NCI-H1417 (cell line): ENCODE measurements around the gene DHRS1.

Experiments used
- DNase-seq, 3 experiments: peaks; one replicate each; lab custom pipeline; 2025; lab: John Stamatoyannopoulos, UW

Gene DHRS1

DNA sequence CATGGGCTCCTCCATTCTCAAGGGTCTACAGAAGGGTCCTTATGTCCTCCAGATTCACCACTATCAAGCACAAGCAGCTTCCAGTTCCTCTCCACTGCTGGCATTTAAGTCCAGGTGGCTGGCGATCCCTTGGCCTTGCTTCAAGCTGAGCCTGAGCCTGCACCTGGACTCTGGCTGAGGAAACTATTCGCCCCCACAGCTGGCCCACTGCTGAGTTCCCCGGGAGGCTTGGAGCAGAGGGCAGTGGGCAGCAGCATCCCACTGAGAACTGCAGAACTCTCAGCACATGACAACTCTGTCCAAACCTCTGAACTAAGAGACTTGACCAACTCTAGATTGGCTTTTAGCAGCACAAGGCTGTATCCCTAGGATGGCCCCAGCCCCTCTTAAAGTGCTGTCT is 16.8 kb downstream of the DHRS1 start:
- DNase-seq = no peak

DNA sequence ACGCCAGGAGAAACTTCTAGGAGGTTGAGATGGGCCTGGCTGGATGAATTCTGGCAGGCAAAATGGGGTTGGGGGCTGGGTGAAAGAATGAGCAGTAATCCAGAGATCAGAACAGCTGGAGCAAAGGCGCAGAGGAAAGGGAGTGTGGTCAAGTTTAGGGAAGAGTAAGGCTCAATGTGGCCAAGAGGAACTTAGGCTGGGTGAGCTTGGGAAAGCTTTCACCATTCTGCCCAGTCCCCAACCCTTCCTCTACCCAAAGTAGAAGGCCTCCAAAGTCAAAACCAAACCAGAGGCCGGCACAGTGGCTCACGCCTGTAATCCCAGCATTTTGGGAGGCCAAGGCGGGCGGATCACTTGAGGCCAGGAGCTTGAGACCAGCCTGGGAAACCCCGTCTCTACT is 17.9 kb downstream of the DHRS1 start:
- no peak for DNase-seq

DNA sequence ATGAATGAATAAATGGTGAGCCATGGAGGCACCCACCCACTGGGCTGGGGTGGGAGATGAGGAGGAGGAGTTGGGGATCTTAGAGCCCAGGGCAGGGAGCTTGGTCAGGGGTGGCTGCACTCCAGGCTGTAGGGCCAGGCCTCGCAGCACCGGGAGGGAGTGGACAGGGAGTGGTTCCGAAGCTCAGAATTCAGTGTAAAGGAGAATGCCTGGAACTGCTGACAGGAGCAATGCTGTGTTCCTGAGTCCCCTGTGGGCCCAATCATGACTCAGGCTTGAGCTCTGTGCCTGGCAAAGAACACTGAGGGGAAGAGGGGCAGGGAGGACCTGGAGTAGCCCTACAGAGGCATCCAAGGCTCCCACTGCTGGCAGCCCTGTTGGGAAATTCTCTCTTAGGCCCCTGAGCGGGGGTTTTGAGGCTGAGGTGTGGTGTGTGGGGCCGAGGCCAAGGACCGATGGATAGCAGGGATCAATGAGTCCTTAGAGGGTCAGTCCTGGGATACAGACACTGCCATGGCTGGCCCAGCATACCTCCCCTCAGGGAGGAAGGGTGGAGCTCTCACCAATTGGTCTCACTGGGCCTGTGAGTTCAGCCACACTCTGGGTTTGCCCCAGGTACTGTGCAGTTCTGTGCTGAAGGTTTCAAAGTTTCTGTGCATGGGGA is 18.7 kb downstream of the DHRS1 start:
- DNase-seq = no peak

DNA sequence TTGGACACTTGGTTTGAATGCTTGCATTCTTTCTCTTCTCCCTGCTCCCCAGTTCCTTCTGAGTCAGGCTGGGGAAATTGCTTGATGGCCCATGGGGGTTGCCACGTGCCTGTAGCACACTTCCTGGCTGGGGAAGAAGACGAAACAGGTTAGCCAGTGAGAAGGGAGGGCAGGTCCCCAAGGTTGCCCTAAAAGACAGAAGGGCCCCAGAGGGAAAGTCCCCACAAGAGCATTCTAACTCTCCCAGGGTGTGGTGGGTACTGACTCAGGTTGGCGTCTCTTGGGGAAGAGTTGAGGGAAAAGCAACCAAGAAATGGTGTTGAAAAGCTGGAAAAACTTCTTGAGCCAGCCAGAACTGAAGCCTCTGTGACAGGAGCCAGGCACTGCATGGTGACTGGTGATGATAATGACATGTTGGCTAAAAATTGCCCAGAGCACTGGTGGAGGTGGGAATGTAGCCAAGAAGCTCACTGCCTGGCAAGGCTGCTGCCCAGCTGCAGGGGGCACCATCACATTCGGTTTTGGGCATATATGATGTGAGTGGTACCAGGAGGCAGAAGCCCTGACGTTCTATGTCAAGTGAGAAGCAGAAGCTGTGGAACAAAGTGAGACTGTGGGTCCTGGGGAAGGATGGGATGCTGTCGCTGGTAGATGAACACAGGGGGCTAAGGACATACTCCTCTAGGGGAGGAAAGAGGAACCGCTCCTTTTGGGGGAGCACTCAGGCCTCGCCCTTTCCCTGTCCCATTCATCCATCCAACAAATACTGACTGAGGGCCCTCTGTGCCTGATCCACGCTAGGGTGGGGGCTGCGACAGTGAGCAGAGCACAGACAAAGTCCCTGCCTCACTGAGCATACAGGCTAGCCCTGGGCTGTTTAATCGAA is 20.0 kb downstream of the DHRS1 start:
- peak in 1 of 3 experiments; percentile 21 for DNase-seq

DNA sequence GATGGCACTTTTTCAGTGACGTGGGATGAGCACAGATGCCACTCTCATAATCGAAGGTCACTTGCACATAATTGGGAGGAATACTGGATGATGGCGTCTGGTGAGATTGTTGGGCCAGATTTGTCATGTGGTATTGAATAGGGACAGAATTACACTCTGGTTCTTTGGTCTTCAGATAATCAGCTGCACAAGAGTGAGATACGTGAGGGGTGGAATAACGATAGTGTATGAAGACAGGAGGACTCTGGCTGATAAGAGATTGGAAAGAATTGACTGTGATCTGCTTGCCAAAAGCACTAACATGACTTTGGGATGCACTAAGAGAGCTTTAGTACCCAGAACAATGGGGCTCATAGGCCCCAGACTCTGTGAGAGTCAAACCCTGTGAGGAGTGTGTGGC is 21.2 kb downstream of the DHRS1 start:
- DNase-seq = no peak

DNA sequence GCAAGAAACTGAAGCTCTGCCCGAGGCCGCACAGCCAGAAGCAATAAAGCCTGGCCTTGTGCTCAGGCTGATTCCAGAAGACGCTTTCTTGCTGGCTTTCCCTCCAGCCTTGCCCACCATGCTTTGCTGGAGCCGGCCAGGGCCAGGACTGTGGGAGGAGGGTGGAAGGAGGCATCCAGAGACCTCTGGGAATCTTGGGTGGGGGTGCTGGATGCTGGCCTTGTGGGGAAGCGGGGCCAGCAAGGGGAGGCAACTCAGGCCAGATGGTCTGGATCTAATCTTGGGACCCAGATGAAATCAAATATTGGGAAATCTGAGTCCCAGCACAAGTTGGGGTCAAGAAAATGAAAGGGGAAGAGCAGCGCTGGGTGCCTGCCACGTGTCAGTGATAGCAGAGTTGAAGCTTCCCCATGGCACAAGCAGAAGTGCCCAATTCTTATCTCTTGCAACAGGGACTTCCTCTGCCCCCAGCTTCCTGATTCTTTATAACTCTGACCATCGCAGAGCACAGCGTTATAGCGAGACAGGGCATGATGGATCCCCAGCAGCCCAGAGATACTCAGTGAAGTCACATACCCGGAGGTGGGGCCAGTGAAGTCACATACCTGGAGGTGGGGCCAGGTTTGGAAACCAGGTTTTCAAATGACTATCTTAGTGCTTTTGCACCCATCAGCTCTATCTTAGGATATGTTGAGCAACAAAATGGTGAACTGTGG is 21.8 kb downstream of the DHRS1 start:
- DNase-seq = no peak

DNA sequence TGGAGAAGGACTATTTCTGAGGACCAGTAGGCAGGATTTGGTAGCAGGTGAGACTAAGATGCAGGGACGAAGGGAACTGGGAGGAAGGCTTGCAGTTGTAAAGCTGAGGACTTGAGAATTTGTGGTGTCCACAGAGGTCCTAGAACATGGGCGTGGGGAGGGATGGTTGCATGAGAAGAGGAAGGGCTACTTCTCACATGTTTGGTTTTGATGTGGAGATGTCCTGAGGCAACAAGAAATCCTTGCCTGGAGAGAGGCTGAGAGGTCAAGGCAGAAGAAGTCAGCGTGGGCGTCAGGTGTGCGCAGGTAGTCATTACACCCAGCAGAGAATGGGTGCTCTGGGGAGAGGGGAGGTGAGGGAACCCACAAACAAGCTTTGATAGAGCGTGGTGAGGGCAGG is 22.5 kb downstream of the DHRS1 start:
- DNase-seq = no peak

DNA sequence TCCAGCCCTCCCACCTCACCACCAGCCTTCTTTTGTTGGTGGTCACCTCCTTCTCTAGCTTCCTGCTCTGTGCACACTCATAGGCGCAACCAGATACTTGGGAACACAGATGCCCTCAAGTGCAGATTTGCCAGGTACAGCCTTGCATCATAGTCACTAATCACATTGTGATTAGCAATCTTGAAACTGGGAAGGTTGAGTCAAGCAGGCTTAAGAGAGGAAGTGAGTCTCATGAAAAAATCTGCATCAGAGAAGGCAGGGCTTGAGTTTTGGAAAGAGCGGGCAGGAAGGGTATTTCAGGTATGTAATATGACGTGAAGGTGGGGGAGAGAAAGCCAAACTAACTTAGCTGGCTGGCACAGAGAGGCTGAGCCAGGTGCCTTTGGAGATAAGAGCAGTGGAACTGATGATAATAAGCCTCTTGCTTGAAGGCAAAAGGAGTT is 25.5 kb downstream of the DHRS1 start:
- no peak for DNase-seq

DNA sequence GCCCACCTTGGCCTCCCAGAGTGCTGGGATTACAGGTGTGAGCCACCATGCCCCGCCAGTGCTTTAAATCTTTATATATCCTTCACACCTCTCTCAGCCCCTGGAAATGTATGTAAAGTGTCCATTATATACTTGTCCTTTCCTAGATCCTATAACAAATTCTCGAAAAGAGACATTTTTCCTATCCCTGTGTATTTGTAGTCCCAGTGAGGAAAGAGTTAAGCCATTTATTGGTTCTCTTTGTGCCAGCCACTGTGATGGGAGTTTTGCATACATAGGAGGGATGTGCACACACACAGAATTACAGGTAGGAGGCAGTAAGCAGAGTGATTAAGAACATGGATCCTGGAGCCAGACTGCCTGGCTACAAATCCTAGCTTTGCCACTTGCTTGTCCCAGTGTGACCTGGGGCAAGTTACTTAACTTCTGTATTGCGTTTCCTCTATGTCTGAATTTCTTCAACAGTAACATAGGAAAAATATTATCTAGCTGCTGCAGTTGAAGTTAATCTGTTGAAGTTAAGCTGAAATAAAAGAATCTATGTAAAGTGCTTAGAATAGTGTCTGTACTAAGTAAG is 26.1 kb downstream of the DHRS1 start:
- no peak for DNase-seq

DNA sequence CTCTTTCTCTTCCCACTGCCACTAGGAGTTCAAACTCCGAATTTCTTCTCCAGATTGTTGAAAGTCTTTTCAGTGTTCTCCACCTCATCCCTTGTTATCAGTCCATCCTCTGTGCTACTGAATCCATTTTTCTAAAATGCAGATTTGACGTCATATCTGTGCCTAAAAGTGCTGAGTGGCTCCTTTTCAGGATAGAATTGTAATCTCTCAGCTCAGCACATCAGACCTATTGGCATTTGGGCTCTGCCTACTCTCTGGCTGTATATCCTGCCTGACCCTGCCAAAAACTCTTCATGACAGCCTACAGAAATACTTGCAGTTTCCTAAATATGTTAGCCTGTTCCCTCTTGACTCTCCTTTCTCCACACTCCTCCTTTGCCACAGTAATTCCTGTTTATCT is 27.1 kb downstream of the DHRS1 start:
- DNase-seq = no peak

DNA sequence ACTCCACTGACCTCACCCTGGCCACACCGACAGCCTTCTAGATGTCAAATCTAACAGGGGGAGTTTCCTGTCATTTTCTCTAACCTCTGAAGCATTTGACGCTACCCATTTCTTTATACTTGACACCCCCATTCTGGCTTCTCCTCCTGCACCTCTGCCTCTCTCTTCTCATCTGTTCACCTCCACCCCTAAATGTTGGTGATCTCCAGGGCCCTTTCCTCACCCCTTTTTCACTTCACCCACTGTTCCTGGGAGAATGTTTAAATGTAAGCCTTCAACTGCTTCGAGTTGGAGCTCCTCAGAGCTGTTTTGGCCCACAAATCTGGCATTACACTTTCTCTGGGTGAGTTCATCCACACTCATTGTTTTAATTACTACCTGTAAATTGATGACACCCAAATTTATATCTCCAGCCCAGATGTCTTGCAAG is 27.7 kb downstream of the DHRS1 start:
- DNase-seq = no peak

DNA sequence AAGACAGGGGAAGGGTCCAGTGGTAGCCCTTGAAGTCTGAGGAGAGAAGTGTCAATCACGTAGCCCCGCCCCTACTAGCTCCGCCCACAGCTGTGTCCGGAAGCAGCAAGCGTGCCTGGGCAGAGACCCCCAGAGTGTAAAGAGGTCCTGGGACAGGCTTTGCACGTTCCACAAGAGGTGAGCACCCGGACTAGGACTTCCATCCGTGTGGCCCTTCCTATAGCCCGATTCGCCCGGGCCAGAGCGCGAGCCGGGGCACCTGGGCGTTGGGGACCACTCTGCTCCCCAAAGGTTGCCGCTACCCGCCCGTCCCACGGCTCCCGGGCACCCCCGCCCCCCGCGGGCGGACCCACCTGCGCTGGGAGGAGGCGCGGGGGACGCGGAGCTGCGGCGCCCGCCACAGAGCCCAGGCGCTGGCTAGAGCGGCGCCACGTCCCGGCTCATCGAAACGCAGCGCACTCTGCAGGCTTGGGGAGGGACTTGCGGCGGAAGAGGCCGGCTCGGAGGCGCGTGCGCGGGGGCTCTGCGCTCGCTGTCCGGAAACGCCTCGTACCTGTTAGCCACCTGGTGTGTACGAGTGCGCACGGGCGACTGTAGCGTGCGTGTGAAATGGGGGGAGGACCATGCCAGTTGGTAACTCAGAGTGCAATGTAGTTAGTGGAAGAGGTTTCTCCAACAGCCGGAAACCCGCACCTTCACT is 28.3 kb downstream of the DHRS1 start, which contains the start of gene RABGGTA:
RABGGTA (minus strand) TSS at position 464 of the 700 bp plus-strand sequence. CDS start 482 bp downstream, outside the sequence.
- peak; percentile 94 to 98 (median 96) for DNase-seq

DNA sequence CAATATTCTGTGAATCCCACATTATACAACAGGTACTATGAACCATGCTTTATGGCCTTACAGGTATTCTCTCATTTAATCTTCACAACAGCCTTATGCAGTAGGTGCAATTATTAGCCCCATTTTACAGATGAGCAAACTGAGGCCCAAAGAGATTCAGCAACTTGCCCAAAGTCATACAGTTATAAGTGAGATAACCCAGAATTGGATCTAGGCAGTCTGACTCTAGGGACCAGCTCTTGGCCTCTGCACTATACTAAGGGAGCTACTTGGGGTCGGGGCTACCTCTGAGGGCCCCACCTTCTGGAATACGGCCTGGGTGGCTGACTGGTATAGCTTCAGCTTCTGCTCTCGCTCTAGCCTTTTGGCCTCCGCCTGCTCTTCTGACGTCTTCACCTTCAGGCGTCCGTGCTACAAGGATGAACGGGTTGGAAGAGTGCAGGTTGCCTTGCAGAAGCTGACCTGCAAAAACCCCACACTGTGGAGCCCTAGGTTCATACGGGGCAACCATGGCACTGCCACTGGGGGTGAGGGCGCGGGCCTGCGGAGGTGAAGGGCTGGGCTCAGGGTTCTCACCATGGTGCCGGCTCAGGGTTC is 28.9 kb downstream of the DHRS1 start:
- DNase-seq = no peak

DNA sequence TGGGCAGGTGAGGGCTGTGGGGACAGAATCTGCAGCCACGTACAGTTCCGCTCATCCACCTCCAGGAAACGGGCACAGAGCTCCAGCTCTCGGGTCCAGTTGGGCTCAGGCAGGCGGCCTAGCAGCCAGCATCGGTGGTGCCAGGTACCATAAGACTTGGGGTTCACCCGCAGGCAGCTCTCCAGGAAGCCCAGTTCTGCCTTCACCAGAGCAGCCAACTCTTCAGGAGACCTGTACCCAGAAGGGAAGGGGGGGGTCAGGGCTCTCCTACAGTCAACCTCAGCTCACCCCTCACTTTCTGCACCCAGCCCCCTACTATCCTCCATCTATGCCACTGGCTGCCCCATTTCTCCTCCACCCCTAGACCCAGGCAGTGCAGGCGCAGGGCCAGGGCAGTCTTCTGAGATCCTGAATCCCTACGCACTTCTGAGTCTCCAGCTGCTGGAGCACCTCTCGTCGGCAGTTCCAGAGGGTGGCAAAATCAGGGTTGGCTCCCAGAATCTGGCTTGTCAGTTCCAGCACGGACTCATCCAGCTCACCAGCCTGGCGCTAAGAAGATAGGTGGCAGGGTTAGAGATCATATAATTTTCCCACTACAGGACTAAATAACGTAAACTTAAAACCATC is 29.6 kb downstream of the DHRS1 start:
- no peak for DNase-seq

DNA sequence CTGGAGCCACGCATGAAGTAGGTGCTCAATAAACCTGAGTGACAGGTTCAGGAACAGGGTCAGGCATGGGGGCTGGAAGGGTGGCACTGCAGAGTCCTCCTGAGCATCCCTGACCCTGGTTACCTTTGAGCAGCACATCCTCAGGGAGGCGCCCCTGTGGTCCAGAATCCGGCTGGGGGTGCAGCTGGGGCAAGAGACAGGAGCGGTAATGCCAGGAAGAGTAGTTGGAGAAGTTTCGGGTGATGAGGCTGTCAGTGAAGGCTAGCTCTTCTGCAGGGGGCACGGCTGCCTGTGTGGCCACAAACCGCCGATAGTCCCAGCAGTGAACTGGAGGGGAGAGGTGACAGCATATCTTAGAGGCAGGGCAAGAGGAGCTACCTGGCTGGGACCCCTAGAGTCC is 30.2 kb downstream of the DHRS1 start:
- no peak for DNase-seq

DNA sequence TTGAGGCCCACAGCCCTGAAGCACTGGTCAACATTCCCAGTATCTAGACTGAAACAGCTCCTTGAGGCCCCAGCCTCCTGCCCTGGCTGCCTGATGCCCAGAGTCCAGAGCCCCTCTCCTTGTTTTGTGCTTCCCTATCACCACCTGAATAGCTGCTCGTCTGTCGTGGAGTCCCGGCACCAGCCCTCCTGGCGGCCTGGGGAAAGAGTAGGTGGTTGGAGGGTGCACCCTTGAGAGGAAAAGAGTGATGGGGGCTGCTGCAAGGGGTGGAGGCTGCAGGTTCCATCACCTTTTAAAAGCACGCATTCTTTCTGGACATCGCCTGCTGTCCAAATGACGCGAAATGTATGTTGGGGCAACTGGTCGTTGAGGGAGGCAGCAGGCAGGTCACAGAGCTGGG is 31.4 kb downstream of the DHRS1 start:
- no peak for DNase-seq

DNA sequence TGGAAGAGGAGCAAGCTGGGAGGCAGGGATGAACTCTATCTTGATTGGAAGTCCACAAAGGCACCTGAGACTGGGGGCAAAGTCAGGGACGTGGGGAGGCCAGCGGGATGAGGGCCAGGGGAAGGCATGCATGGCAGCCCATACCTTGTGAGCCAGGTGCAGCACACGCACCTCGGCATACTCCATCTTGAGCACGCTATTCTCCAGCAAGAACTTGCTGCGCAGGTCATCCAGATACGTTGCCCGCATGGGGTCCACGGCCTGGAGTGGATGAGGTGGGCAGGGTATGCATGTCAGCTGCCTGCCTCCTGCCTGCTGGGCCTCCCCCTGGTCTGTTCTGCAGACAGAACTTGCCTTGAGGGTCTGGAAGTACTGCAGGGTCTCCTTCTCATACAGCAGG is 32.1 kb downstream of the DHRS1 start:
- DNase-seq = no peak

DNA sequence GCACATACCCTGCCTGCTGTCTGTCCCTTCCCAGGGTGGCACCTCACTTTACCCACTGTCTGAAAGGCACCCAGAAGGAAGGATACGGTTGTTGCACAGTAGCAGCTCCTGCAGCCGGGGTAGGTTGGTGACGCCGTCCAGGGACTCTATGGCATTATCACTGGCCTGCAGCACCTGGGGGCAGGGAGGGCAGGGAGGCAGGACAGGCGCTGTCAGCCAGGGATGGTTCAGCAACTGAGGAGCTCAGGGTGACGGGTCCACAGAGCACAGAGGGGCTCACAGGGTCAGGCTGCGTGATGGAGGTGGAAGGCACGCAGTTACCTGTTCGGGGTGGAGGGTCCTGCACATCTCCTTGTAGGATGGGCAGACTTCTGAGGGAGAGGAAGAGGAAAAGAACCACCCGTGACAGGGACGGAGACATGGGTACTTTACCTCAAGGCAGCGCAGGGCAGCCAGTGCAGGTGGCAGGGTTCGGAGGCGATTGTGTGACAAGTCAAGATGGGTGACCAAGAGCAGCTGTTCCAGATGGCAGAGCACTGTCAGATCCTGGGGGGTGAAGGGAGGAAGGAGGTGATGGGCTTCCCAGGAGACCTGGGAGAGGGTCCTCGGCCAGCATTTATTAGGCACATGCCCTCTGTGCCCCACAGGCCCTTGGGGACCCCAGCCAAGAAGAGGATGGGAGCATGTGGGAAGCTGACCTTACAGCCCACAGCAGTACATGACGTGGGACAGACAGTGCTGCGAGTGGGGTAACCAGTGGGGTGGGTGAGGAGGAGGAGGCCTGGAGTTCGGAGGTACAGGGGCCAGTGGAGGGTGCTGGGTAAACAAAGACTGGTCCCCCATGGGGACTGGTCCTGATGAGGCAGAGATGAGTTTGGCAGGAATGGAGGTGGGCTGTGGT is 33.0 kb downstream of the DHRS1 start:
- no peak for DNase-seq

DNA sequence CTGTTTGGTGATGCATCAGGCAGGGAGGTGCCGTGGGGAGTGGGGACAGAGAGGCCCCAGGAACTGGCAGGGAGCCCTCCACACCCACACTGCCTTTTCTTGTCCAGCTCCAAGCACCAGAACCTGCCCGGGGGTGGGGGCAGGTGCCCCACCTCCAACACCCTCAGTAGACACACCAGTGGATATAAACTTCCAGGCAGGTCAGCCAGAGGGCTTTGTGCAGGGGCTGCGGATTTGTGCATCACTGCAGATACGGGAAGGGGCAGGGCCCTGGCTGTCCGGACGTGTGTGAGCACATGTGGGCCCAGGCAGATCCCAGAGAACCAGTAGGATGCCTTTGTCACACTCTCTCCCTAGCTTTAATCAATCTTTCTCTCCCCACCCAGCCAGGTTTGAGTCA is 35.3 kb downstream of the DHRS1 start:
- no peak for DNase-seq

DNA sequence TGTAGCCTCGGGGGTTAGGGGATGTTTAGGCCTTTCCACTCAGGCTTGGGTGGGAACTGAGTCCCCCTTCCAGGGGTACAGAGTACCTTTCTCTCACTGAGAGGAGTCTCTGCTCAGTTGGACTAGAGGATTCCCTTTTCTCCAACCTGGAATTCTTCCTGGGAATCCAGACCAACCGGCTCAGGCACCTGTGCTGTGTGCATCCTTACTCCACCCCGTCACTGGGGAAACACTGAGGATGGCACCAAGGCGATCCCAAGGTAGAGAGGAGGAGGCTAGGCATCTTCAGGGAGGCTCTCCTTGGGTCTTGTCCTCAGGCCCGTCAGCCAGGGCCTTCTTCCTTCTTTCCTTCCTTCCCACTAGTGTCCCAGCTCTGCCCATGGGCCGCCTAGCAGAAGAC is 35.7 kb downstream of the DHRS1 start:
- DNase-seq = no peak
